GM18508 (cell line): Measurements from ENCODE around the gene TINAGL1.

Source experiments
- ATAC-seq: cut with Tn5 transposase; IDR thresholded peaks from one replicate; pipeline ENCODE4 v1.9.1; 2021; ENCODE audit warnings: moderate number of reproducible peaks; ENCODE audit not compliant: insufficient read depth, unreplicated experiment

TINAGL1 gene

DNA sequence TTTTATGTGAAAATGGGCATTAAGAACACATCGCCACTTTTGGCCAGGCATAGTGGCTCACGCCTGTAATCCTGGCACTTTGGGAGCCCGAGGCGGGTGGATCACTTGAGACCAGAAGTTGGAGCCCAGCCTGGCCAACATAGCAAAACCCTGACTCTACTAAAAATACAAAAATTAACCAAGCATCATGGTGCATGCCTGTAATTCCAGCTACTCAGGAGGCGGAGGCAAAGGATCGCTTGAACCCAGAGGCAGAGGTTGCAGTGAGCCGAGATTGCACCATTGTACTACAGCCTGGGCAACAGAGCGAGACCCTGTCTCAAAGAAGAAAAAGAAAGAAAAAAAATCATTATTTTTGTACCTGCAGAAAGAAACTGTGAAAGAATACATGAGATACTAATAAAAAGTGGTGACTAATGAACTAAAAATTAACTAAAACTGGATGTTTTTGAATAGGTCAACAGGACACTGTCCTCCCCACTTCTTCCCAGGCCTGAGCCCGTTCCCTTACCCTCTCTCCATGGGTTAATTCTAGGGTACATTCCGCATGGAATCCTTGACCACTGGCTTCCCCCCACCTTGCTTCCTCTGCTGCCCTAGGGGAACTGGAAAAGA lies 8.3 kb upstream of the TINAGL1 start:
- no peak for ATAC-seq

DNA sequence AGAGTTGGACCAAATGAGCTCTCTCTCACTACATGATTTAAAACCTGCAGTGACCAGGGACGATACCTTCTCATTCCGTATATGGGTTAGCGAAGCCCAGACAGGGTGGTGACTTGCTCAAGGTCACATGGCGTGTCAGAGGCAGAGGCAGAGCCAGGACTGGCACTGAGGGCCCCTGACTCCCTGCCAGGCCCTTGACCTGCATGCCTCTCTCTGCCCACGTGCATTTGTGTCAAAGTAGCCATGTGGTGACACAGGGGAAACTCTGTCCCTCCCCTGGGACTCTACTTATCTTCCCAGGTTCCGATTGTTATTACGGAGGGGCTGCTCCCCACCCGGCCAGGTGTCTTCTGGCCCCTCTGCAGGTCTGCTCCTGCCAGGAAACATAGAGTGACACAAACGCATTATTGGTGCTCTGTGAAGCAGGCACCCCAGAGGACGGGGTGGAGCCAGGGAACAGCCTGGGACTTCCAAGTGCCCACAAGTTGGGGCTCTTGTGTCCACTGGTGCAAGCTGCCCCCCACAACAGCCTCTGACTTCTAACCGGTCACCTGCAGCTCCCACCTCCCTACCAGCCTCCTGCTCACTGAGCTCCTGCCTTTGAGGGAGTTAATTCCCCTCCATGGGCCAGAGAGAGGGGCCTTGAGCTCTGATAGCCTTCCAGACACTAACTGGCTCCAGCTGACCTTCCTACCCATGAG lies 7.3 kb upstream of the TINAGL1 start:
- no peak for ATAC-seq

DNA sequence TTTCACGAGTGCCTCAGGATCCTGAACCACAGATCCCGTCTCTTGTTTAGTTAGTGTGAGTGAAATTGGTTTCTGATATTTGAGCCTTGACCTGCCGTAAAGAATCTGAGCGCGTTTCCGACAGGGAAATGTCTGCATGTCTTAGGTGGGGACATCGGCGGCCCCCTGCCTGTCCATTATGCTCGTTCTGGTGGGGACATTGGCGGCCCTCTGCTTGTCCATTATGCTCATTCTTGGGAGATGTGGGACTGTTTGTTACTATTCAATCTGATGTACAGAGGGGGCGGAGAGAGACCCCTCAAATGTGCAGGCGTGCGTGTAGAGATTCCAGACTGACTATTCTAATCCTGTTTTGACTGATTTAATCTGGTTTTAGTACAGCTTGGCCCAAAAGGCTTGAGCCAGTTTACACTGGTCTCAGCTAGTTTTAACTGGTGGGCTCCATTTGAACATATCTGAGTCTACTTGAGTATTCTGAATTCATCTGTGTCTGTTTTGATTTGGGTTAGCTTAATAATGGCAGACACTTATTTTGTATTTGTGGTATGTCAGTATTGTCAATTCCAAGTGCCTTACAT lies 6.6 kb upstream of the TINAGL1 start:
- no peak for ATAC-seq

GRCh38 chr1:31570228-31570627 lies 6.1 kb upstream of the TINAGL1 start:
- no peak for ATAC-seq

- no peak for ATAC-seq
Measured at GRCh38 chr1:31570906-31571305, 5.4 kb upstream of the TINAGL1 start.

- no peak for ATAC-seq
Measured at GRCh38 chr1:31571340-31572295, 4.7 kb upstream of the TINAGL1 start.

GRCh38 chr1:31572323-31573104 lies 3.8 kb upstream of the TINAGL1 start:
- no peak for ATAC-seq

GRCh38 chr1:31573261-31573660 lies 3.1 kb upstream of the TINAGL1 start:
- no peak for ATAC-seq

DNA sequence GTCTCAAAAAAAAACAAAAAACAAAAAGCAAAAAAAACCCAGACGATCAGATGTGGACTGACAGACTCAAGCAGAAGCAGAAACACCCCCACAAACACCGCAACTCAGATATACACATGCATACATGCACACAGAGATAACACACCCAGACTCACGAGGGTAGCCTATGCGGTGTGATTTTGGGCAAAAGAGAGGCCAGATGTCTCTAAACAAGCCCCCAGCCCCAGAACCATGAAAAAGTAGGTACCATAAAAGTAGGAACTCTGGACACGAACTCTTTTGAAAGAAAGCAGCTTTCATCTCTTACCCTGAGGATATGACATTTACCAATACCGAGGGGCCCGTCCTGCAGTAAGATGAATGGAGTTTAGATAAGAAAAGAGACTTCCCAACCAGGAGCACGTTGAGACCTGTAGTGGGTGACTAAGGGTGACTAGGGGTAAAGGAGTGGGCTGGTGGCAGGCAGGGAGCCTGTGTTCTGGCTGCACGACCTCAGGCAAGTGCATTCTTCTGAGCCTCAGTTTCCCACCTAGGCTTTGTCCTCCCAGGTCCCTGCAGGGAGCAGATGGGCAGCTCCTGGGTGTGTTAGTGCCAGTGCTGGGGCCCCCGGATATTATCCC lies 1.5 kb upstream of the TINAGL1 start:
- ATAC-seq, result no peak

DNA sequence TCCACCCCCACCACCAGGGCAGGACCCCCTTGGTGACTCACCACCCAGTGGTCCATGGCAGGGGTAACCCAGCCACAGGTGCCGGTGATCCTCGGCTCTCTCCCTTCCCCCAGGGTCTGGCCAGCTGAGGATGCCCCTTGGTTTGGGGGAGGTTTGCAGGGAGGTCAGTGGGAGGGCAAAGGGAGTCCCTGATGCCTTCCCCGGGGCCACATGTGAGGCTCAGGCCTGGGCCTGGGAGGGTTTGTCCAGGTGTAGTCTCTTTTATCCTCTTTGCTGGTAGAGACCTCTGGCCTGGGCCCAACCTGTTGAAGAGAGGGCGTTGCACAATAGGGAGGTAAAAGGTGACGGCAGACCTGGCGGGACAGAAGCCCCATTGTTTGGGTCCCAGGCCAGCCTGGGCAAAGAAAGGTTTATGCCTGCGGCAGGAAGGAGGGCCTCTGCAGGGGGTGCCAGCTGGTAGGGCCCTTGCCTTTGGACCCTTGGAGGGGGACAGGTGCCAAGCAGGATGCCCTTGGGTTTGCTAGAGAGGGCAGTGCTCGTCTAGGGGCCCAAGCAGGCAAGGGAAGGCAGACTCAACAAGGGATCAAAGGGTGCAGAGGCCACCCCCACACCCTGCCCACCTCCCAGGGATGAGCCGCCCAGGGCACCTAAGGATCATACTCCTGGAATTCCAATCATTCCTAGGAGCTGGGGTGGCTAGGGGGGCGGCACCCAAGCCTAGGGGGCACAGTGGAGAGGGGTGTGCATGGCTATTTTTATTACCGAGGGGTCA lies 760 bp upstream of the TINAGL1 start:
- ATAC-seq, result no peak

- ATAC-seq, result no peak
Measured at GRCh38 chr1:31576743-31577455, 584 bp downstream of the TINAGL1 start.

DNA sequence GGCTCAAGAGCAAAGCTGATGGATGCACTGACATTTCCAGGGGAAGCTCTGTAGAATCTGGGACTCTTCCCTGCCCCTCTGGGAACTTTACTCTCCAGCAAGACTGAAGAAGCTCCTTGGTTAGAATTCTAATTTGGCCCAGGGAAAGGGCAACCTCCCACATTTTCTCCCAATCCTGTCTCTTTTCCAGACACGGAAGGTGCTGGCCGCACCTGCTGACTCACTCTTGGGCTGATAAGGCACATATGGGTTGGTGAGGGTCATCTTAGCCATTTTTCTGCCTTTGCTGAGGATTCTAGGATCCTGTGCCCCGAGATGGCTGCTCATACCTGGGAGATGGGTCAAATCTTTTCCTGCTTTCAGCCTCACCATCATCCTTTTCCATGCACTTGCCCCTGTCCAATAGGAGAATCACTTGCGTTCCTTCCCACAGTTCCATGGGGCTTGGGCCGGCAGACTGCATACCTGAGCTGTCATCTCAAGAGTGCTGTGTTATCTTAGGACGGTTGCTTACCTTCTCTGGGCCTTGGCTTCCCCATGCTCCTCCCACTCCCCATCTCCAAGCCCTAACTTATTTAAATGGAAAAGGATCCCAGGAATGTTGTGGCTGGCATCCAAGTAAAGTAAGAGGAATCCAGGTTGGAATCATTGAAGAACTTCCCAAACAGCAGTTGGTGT lies 1.3 kb downstream of the TINAGL1 start:
- no peak for ATAC-seq

- ATAC-seq, result no peak
Measured at GRCh38 chr1:31579374-31579773, 3.1 kb downstream of the TINAGL1 start.

GRCh38 chr1:31580513-31580870 lies 4.2 kb downstream of the TINAGL1 start:
- ATAC-seq, result no peak

DNA sequence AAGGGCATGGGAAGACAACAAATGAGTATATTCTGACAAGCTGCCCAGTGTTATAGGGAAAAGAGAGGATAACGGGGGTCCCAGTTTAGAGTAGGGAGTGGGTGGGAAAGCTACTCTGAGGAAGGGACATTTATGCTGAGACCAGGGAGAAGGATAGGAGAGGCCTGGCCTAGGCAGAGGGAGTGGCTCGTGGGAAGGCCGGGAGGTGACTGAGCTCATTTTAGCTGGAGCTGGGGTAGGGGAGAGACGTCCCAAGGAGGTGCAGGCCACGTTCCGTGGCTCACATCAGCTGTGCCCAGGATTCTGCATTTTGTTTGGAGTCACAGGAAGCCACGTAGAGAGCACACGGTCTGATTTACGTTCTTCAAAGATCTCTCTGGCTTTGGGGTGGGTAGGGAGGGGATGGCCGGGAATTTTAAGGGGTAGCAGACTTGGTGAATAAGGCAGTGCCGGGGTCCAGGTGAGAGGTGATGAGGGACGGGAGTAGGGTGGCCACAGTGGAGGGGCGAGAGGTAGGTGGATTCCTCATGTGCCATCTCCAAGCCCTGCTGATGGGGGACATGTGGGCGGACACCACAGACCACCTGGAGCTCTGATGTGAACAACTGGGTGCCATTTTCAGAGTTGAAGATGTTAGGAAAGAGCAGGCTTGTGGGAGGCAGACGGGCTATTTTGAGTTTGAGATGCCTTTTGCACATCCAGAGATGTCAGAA lies 4.7 kb downstream of the TINAGL1 start:
- no peak for ATAC-seq

DNA sequence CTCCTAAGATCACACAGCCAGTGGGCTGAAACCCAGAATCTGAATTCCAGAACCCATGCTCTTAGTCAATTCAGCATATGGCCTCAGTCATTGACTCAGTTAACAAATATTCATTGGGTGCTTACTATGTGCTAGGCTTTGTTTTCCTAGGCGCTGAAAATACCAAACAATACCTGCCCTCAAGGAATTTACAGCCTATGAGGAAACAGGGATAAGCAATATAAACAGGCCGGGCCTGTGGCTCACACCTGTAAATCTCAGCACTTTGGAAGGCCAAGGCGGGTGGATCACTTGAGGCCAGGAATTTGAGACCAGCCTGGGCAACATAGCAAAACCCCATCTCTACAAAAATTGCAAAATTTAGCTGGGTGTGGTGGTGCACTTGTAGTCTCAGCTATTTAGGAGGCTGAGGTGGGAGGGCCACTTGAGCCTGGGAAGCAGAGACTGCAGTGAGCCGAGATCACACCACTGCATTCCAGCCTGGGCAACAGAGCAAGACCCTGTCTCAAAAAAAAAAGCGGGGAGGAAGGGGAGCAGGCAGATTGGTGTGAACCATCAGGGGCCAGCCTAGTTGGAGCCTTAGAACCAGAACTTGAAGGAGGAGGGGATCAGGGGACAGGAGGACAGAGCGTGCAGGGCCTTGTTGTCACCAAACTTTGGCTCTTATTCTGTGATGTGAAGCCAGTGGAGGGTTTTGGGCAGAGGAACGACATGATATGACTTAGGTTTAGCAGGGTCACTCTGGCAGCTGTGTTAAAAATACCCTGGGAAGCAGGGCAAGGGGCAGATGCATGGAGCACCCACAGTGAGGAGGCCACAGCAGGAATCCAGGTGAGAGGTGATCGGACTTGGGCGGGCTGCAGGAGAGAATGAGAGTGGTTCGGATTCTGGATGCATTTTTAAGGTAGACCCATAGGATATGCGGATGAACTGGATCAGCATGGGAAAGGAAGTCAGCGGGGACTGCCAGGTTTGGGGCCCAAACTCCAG lies 5.8 kb downstream of the TINAGL1 start:
- no peak for ATAC-seq
